Measurements from ENCODE around the gene LTB4R.

Gene LTB4R

DNA sequence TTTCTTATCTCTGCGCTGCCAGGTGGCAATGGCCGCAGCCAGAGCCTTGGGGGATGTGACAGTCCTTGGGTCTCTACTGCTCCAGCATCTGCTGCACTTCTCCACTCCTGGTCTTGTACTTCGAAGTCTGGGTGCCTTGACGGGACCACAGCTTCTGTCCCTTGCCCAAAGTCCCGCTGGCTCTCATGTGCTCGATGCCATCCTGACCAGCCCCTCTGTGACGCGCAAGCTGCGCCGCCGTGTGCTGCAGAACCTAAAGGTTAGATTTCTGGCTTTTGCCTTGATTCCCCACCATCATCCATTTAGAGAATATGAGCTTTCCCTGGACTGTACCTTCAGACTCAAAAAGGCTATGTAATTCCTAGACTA, 7.3 kb upstream of the LTB4R start:
- DNase-seq: no peak

DNA sequence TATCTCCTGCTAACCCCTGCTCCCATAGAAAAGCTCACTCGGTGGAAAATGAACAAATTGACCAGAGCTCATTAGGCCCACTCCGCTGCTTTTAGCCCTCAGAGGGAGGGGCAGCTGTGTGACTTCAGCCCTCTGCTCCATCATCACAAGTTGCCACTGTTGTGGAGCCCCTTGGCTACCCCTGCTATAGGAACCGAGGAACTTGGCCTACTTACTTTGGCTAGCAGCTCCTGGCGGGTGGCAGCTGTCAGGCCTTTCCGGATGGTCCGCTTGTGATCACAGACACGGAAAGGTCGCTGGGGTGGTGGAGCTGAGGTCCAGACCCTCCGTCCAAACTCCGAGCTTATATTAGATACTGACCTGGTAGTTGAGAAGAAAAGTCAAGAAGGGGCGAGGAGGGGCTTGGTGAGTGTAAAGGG, 4.1 kb upstream of the LTB4R start:
- DNase-seq: no peak

DNA sequence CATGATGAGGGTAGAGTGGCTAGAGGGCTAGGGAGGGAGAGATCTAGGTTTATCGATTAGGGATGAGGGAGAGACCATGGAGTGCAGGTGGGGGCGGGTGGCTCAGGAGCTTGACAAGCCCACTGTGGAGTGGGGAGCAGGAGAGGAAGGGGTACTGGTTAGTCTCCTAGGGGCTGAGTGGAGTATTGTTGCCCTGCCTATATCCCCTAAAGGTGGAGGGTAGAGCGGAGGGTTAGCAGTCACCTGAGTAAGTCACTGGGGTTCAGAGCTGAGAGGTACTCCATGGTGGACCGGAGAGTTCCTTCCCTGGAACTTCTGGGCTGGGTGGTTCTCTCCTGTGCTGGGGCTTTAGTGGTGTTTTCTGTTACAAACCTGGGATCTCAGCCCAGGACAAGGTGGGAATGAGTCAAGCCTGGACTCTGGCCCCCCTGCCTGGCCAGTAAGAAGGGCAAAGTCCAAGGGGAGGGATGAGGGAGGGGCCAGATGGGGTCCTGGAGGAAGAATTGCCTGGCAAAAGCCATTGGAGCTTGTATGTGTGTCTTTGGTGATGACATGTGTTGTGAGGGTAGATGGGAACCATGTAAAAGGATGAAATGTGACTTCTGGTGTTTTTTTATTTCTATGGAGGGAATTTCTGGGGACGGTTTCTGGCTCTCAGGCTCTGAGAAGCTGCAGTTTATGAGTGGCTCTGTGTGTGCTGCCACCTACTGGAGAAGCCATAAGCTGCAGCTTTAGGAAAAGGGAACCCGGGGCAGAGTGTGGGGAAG, 3.5 kb upstream of the LTB4R start, which contains the start of gene CIDEB:
Gene CIDEB (minus strand): TSS at position 403 of the 767 bp plus-strand sequence. CDS start 119 bp downstream, at position 284.
- peak; percentile 74 for DNase-seq

DNA sequence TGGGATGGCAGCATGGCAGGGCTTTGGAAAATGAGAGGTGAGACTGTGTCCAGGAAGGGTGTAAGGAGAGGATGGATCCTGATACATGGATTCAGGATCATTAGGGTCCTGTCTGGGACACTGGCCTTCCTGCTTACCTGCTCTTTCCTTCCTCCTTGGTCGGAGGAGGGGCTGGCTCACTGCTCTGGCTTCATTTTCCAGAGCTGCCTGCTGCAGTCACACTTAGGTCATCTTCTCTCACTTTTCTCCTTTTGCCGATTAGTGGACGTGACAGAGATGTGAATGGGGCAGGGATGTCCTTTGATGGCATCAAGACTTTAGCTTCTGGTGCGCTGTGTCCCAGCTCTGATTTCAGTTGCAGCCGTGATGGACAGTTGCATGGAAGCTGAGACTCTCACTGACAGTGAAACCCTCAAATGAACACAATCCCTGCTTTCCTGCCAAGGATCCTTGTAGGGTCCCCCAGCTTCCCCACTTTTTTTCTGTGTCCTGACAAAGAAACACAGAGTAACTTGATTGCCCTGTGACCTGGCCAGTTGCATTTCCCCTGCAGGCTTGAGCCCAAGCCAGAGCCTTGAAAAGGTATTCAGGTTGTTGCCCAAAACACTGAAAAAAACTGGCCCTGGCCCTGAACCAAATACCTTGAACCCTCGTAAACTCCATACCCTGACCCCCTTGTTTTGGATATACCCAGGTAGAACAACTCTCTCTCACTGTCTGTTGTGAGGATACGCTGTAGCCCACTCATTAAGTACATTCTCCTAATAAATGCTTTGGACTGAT, 2.8 kb upstream of the LTB4R start:
- DNase-seq: no peak

DNA sequence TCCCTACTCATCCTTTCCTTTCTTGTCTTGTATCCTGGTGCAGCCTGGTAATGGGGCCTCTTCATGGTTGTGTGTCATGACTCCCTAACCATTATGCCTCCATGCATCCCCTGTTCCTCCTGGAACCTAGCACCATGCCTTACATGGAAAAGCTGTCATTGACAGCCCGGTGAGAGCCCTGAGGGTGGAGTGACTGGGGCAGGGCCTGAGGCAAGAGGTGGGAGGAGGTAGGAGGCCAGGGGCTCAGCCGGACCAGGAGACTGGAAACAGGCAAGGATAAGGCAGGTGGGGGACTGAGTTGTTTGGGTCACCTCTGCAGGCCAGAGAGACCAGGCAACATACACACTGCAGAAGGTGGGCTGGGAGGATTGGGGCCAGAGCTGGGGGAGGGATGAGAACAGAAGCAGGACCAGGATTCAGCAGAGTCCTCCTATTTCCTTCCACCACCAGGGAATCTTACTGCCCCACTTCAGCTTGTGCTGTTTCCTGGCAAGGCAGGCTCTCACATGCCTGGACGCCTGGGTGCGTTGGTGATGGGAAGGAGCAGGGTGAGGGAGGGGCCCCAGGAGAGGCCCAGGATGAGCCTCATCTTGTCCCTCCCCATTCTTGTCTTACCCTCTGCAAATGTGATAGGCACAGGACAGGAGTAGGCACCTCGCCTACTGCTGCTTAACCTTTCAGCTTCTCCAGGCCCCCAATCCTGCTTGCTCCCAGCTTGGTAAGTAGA, 1.6 kb upstream of the LTB4R start, which contains the start of gene LTB4R2:
Gene LTB4R2 (plus strand): TSS at position 603 of the 727 bp plus-strand sequence. CDS start 525 bp downstream, outside the sequence.
- DNase-seq: no peak

DNA sequence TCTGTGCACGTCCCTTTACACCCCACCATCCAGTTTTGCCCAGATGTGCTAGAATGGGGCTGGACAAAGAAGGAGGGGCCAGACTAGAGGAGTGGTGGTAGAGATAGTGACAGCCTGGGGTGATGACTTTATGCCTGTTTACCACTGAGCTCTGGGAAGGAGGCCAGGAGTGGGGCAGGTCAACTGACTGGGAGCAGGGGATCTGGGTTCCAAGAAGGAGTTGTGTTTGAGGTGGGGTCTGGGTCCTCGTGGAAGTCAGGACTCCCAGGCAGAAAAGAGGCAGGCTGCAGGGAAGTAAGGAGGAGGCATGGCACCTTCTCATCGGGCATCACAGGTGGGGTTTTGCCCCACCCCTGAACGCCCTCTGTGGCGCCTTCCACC, 1.0 kb upstream of the LTB4R start:
- no peak for DNase-seq

DNA sequence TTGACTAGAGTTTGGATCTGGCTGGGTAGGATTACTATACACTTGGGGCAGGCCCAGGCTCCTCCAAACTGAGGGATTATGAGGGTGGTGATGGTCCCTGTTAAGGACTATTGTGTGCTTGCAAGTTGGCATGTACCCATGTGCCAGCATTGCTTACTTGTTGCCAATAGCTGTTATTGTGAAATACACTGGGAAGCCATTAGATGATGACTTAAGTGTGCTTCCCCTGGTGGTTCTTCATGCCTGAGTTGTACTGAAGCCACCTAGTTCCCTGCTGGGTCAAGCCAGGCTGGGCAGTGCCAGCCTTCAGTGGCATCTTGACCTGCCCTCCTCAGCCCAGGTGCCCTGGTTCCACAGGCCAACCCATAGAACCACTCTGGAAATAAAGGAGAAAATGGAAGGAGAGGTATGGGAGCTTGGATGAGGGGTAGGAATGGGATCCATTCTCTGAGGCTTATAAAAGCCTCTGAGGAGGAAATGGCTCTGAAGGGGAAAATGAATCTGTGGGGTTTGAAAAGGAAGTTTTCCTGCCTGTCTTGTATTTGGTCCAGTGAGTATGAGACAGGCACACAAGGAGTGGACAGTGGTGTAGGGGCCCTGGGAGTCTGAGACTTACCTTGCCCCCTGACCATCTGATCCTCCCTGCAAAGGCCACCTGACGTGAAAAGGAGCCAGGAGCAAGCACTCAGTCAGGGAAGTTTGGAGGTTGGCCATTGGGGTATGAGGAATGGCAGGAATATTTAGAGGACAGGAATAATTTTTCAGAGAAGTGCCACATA, 724 bp downstream of the LTB4R start:
- DNase-seq: peak; percentile 29

DNA sequence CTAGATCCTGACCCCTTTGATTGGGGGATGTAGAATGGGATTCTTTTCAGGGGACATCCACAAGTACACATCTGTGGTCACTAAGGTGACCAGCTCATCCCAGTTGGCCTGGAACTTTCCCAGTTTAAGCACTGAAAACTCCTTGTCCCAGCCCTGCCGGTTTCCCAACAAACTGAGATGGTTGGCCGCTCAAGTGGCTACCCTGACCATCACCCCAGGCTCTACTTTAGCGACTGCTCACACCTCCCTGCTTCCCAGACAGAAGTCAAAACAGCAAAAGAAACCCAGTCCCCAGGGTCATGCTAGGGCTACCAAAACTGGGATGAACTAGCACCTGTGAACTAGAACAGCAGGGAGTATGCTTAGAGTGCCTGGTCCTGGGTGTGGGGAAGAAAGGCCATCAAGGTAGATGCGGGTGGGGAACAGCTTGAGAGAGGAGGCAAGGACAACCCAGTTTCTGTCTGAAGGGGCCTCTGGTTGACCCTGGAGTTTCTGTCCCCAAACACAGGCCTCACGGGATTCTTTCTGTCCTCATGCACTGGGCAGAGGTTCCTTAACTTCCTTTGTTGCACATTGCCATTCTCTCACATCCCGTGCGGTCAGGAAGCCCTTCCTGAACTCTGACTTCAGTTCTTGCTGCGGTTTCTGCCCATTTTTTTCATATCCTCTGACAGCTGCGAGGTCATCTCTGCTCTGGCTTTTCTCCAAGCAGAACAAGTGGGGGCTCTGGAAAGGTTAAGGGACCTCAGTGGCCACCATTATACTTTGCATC, 1.6 kb downstream of the LTB4R start:
- peak; percentile 60 for DNase-seq

DNA sequence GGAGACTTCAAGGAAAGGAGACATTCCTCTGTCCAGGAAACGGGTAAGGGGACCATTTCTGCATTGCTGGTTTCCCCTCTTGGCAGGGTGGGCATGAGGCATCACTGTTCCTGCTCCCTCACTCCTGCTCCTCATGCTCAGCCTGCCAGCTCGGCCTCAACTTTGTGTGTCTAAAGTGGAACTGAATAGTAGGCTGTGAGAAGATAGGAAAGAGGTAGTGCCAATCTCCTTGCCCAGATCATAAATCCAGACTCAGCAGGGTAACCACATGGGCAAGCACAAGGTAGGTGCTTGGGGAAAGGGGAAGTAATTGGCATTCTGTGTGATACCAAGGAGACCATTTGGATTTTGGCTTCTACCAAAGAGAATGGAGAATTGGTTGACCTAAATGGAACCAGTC, 2.6 kb downstream of the LTB4R start:
- no peak for DNase-seq

DNA sequence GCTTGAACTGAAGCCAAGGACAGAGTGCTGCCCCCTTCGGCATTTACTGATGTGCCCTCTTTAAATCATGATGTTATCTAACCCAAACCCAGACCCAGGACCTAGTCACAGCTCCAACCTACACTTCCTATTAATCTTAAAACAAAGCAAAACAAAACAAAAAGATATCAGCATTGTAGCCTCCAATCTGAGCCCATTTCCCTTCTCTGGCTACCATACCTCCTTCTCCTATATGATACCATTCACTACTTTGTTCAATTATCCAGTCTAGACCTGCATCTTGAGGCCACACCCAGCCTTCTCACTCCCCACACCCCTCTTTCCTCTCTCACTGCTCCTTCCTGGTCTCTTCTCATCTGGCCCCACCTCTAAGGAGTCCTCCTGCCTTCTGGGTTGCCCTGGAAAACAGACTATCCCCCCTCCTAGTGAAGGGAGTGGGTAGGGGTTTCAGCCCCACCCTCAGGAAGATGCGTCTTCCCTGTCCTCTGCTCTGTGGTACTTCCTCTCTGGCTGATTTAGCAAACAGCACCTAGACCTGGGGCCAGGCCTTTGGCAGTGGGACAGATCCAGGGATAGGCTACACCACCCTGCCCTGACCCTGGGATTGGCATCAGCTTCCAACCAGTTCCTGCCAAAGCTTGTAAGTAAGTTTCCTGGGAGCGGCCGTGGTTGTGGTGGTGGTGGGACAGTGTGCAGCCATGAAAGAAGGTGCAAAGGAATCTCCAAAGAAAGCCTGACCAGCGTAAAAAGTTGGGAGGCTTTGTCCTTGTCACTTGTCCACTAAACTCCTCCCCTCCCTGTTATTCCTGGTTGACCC, 3.3 kb downstream of the LTB4R start:
- DNase-seq: no peak

DNA sequence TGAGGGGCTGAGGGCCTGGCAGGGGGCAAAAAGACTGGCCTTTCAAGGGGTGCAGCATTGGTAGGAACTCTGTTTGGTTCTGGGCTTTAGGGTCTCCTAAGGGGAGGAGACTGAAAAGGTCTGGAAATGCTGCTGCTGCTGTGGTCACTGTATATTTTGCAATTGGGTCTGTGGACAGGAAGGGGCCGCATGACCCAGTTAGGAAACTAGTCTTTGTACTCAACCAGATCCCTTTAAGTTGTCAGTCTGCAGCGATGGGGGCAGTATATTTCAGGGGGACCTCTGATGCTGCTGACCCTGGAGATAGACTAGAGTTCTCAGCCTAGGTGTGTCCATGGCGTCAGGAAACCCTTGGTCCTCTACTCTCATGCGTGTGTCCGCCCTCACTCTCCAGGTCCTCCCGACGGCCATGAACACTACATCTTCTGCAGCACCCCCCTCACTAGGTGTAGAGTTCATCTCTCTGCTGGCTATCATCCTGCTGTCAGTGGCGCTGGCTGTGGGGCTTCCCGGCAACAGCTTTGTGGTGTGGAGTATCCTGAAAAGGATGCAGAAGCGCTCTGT, 4.0 kb downstream of the LTB4R start:
- no peak for DNase-seq

DNA sequence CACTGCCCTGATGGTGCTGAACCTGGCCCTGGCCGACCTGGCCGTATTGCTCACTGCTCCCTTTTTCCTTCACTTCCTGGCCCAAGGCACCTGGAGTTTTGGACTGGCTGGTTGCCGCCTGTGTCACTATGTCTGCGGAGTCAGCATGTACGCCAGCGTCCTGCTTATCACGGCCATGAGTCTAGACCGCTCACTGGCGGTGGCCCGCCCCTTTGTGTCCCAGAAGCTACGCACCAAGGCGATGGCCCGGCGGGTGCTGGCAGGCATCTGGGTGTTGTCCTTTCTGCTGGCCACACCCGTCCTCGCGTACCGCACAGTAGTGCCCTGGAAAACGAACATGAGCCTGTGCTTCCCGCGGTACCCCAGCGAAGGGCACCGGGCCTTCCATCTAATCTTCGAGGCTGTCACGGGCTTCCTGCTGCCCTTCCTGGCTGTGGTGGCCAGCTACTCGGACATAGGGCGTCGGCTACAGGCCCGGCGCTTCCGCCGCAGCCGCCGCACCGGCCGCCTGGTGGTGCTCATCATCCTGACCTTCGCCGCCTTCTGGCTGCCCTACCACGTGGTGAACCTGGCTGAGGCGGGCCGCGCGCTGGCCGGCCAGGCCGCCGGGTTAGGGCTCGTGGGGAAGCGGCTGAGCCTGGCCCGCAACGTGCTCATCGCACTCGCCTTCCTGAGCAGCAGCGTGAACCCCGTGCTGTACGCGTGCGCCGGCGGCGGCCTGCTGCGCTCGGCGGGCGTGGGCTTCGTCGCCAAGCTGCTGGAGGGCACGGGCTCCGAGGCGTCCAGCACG, 4.7 kb downstream of the LTB4R start:
- no peak for DNase-seq

DNA sequence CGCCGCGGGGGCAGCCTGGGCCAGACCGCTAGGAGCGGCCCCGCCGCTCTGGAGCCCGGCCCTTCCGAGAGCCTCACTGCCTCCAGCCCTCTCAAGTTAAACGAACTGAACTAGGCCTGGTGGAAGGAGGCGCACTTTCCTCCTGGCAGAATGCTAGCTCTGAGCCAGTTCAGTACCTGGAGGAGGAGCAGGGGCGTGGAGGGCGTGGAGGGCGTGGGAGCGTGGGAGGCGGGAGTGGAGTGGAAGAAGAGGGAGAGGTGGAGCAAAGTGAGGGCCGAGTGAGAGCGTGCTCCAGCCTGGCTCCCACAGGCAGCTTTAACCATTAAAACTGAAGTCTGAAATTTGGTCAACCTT, 5.3 kb downstream of the LTB4R start:
- no peak for DNase-seq

DNA sequence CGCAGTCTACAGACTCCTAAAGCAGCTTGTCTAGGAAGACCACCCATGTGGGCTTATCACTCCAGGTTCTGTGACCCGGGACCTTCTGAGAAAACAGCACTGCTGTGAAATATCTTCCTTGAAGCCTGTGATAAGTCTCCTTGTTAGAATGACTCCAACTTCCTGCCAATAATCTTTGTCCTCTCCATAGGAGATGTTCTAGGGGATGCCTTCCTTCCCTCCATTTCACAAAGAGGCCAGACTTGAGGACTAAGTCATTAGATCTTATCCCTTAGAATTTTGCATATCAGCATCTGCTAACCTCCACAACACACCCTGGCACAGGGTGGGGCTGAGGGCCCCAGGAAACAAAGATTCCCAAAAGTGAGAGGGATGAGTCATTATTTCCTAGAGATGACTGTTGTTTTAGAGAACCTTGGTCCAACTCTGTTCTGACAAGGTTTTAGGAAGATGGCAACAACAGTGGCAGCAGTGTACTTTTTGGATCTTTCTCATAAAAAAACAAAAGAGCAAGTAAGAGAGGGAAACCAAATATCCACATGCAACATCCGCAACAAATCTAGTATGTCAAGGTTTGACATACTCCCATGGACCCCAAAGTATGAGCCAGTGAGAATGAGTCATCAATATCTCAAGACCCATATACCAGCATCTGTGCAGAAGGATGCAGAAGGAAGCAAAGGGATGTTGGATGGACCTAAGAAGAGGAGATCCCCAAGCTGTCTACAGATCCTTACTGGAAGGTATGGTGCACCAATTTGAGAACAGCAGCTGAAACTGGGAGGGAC, 6.0 kb downstream of the LTB4R start:
- DNase-seq: no peak

DNA sequence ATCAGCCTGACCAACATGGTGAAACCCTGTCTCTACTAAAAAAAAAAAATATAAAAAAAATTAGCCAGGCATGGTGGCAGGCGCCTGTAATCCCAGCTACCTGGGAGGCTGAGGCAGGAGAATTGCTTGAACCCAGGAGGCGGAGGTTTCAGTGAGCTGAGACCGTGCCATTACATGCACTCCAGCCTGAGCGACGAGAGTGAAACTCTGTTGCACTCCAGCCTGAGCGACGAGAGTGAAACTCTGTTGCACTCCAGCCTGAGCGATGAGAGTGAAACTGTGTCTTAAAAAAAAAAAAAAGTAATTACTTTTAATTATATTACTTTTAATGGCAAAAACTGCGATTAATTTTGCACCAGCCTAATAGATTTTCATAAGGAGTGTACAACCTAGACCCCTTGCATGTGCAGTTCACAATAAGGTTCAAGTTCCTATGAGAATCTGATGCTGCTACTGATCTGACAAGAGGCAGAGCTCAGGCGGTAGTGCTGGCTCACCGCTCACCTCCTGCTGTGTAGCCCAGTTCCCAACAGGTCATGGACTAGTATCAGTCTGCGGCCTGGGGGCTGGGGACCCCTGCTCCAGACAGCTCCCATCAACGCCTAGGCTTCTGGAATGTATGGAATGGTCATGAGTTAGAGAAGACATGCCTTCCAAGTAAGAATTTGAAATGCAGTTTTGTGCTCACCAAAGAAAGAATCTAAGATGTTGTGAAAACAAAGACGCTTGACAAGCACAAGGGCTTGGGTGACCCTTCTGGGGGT, 10.1 kb downstream of the LTB4R start:
- no peak for DNase-seq

DNA sequence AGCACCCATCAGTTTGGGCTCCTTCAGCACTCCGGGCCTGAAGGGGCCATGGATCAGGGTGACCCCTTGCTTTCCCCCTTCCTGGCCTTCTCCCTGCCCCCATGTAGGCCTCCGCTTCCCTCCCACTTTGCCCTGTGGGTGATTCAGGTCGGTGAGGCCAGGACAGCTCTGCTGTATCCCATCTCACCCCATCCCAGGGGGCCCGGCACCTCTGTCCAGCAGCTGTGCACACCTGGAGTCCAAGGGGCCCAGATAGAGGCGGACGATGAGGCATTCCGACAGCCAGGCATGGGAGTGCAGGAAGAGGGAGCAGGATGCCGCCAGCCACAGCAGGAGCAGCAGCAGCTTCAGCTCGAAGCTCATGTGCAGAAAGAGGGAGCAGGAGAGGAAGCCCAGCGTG, 11.4 kb downstream of the LTB4R start:
- DNase-seq: no peak

DNA sequence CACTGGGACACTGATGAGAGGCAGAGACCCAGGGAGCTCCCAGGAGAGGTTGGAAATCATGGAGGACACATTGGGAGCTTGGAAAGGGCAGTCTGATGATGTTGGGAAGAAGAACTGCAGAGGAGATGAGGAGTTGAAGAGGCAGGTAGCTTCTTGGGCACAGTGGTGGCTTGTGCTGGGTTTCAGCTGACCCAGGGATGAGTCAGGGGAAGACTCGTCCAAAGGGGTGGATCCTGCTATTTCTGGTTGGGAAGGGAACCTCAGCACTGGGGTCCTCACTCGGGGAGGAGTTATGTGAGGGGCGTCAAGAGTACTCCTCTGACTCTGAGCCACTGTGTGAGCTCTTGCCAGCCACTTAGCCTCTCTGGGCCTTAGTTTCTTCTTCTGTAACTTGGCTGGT, 12.0 kb downstream of the LTB4R start:
- DNase-seq: no peak

DNA sequence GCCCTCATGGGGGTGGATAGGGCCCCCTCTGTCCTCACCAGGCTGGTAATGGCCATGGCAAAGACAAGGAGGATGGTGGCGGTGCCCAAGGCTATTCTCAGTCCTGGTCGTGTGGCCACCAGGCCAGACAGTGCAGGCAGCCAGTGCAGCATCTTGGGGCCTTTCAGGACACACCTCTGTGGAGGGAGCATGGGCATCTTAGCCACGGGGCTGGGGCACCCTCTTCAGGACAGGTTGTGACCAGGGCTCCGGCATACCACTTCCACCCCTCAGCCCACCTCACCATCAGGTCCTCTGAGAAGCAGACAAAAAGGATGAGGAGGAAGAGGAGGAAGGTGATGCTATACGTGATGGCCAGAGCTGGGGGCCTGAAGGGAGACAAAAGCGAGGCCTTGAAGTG, 12.7 kb downstream of the LTB4R start:
- no peak for DNase-seq

All from CD4-positive, alpha-beta T cell treated with Interleukin-12 subunit alpha and Interleukin-12 subunit beta, for 1 hour (primary cell).